HCT116 (cell line): ENCODE data around the gene DCTN4. TPM values are rescaled to one million over a fixed set of nuclear protein-coding genes. Genes with fewer than 3 reads are reported as not detected.

Experiments used
- ATAC-seq: fragments of 200-7000 bp; cut with Tn5 transposase; 2 replicates; pipeline ENCODE4 v1.9.1; 2020; ENCODE audit warnings: mild to moderate bottlenecking, moderate library complexity
- BruUV-seq: library from RNA; stranded (reverse); fragments of 400-500 nt; replicated peaks from 2 replicates; lab custom pipeline; 2021; lab: Mats Ljungman, UMichigan
- CTCF ChIA-PET: fragments of 300-600 bp; sonication (Branson Sonifier 250); formaldehyde crosslinking; loops from one replicate; lab custom pipeline; 2021; ENCODE audit warnings: antibody characterized with exemption; lab: Charles Lee
- POLR2A ChIA-PET: fragments of 300-600, 350-600 bp; sonication (Branson Sonifier 250); formaldehyde crosslinking; loops from one replicate; lab custom pipeline; 2021; ENCODE audit warnings: antibody characterized with exemption; lab: Charles Lee
- RAD21 ChIA-PET, 2 experiments: fragments of 300-600 bp; sonication (Branson Sonifier 250); formaldehyde crosslinking; loops; one replicate each; lab custom pipeline; 2023; ENCODE audit warnings: low total read pairs in 2 of 2; ENCODE audit not compliant: uncharacterized antibody in 2 of 2, unreplicated experiment in 2 of 2, low non-redundant PET in 1 of 2; lab: Charles Lee
- DNase-seq: peaks from one replicate; pipeline ENCODE4 v3.0.0-alpha.2; 2010; ENCODE audit warnings: low read depth, low spot score
- H2AFZ ChIP-seq: fragments of 200-600 bp; shearing (Covaris generic), sonication (generic); 2 replicates; pipeline ENCODE4 v1.6.1; 2017; ENCODE audit warnings: low read depth, mixed run types, mixed read lengths, antibody characterized with exemption, low read length; ENCODE audit not compliant: poor library complexity, severe bottlenecking
- H3K27ac ChIP-seq: 2 replicates; pipeline ENCODE4 v1.5.1; 2012; ENCODE audit warnings: low read depth, low read length
- H3K27me3 ChIP-seq: fragments of 200-600 bp; sonication (generic); 2 replicates; pipeline ENCODE4 v1.6.1; 2016; ENCODE audit warnings: mixed run types, low read length, mixed read lengths; ENCODE audit not compliant: insufficient read depth
- H3K36me3 ChIP-seq, 2 experiments: fragments of 200-500 bp in 1 of 2; fragments of 200-600 bp in 1 of 2; sonication (Bioruptor generic) in 1 of 2; sonication (generic) in 1 of 2; 2 replicates each; pipeline versions ENCODE4 v1.5.1 to v1.6.1; 2014 to 2016; ENCODE audit warnings: low read length in 2 of 2, inconsistent platforms in 1 of 2, mixed read lengths in 1 of 2, mixed run types in 1 of 2; ENCODE audit not compliant: insufficient read depth in 2 of 2, control insufficient read depth in 1 of 2
- H3K4me1 ChIP-seq, 2 experiments: fragments of 200-600 bp in 1 of 2; sonication (generic) in 1 of 2; 2 replicates each; pipeline versions ENCODE4 v1.5.1 to v1.6.1; 2012 to 2017; ENCODE audit warnings: low read length in 2 of 2, inconsistent platforms in 1 of 2, mild to moderate bottlenecking in 1 of 2, mixed read lengths in 1 of 2, mixed run types in 1 of 2, moderate library complexity in 1 of 2; ENCODE audit not compliant: insufficient read depth in 2 of 2, control insufficient read depth in 1 of 2
- H3K4me2 ChIP-seq: fragments of 200-600 bp; sonication (generic); 2 replicates; pipeline ENCODE4 v1.6.1; 2017; ENCODE audit warnings: mixed run types, low read length, mixed read lengths
- H3K4me3 ChIP-seq, 2 experiments: fragments of 200-600 bp in 1 of 2; sonication (generic) in 1 of 2; replicated peaks in 1 of 2; 2 replicates each; pipeline ENCODE4 v1.5.1; 2011 to 2016; ENCODE audit warnings: low read length in 2 of 2, control low read depth in 1 of 2, low read depth in 1 of 2, mild to moderate bottlenecking in 1 of 2, mixed read lengths in 1 of 2, mixed run types in 1 of 2
- H3K79me2 ChIP-seq: fragments of 200-600 bp; sonication (generic); 2 replicates; pipeline ENCODE4 v1.6.1; 2017; ENCODE audit warnings: mild to moderate bottlenecking, mixed run types, low read length, moderate library complexity, mixed read lengths; ENCODE audit not compliant: insufficient read depth
- H3K9ac ChIP-seq: fragments of 200-600 bp; sonication (generic); 2 replicates; pipeline ENCODE4 v1.6.1; 2016; ENCODE audit warnings: low read length, mixed read lengths
- H3K9me2 ChIP-seq: fragments of 200-600 bp; sonication (generic), shearing (Covaris generic); 2 replicates; pipeline ENCODE4 v1.6.1; 2017; ENCODE audit warnings: mixed run types, mild to moderate bottlenecking, moderate library complexity; ENCODE audit not compliant: insufficient read depth
- H3K9me3 ChIP-seq, 2 experiments: fragments of 200-500 bp in 1 of 2; fragments of 200-600 bp in 1 of 2; sonication (Bioruptor generic) in 1 of 2; sonication (generic) in 1 of 2; 2 replicates each; pipeline ENCODE4 v1.6.1; 2014 to 2017; ENCODE audit warnings: low read length in 2 of 2, mixed read lengths in 2 of 2, inconsistent platforms in 1 of 2, low read depth in 1 of 2, mild to moderate bottlenecking in 1 of 2, mixed run types in 1 of 2, moderate library complexity in 1 of 2; ENCODE audit not compliant: control insufficient read depth in 1 of 2, insufficient read depth in 1 of 2
- H4K20me1 ChIP-seq: fragments of 200-600 bp; sonication (generic), shearing (Covaris generic); 2 replicates; pipeline ENCODE4 v1.6.1; 2017; ENCODE audit warnings: mixed run types, mild to moderate bottlenecking, moderate library complexity; ENCODE audit not compliant: insufficient read depth
- CEBPB ChIP-seq: IDR thresholded peaks from 2 replicates; pipeline ENCODE4 v1.6.1; 2012; ENCODE audit warnings: low read depth
- EGR1 ChIP-seq: IDR thresholded peaks from 2 replicates; pipeline ENCODE4 v1.6.1; 2012; ENCODE audit warnings: low read depth
- EZH2phosphoT487 ChIP-seq: fragments of 200-600 bp; IDR thresholded peaks from 2 replicates; pipeline ENCODE4 v1.6.1; 2018; ENCODE audit warnings: antibody characterized with exemption, borderline replicate concordance
- FOSL1 ChIP-seq: IDR thresholded peaks from 2 replicates; pipeline ENCODE4 v1.6.1; 2012; ENCODE audit warnings: low read depth
- RAD21 ChIP-seq: IDR thresholded peaks from 2 replicates; pipeline ENCODE4 v1.6.1; 2012; ENCODE audit warnings: low read depth, mild to moderate bottlenecking
- SP1 ChIP-seq: IDR thresholded peaks from 2 replicates; pipeline ENCODE4 v1.6.1; 2012; ENCODE audit warnings: low read depth
- TCF7L2 ChIP-seq: IDR thresholded peaks from 2 replicates; pipeline ENCODE4 v1.7.0; 2011; ENCODE audit warnings: borderline replicate concordance, inconsistent platforms; ENCODE audit not compliant: insufficient read depth, insufficient read length; ENCODE audit errors: extremely low read depth
- YY1 ChIP-seq: IDR thresholded peaks from 2 replicates; pipeline ENCODE4 v1.6.1; 2011; ENCODE audit warnings: low read length, low read depth, moderate library complexity, mild to moderate bottlenecking; ENCODE audit not compliant: insufficient replicate concordance; ENCODE audit errors: extremely low read depth
- ZBTB33 ChIP-seq: IDR thresholded peaks from 2 replicates; pipeline ENCODE4 v1.6.1; 2011; ENCODE audit warnings: mild to moderate bottlenecking, low read length, moderate library complexity; ENCODE audit not compliant: insufficient replicate concordance; ENCODE audit errors: extremely low read depth
- ZFX ChIP-seq: fragments of 450-650 bp; IDR thresholded peaks from 2 replicates; pipeline ENCODE4 v1.6.1; 2017
- ZNF274 ChIP-seq: fragments of 200-500 bp; sonication (Bioruptor generic); IDR thresholded peaks from 2 replicates; pipeline ENCODE4 v1.6.1; 2014; ENCODE audit warnings: mild to moderate bottlenecking, low read depth, low read length, inconsistent platforms
- intact Hi-C: fragments of 100-400 bp; cut with micrococcal nuclease; formaldehyde crosslinking; loops from 2 replicates; pipeline ENCODE4 v1.10.0; 2022
- total RNA-seq: library from RNA; stranded (reverse); gene quantifications from one replicate; pipeline ENCODE4 v1.2.1, GENCODE V29; 2021; ENCODE audit not compliant: unreplicated experiment

Gene DCTN4
- total RNA-seq, 1 experiment from 2014 or later = 78.8 TPM

GRCh38 chr5:150672237-150672883, 86.5 kb downstream of the DCTN4 start:
- no peak overlapping the region for H3K4me2 ChIP-seq
- no peak overlapping the region for H3K4me3 ChIP-seq
- POLR2A ChIA-PET = no interaction called here
- H3K4me1 ChIP-seq = peaks cover 0 to 12% of the 10 kb centered on the region in 2 experiments; a peak in 1 of 4 replicates
- no peak overlapping the region for H3K9ac ChIP-seq
- H3K79me2 ChIP-seq = no peaks in the 10 kb centered on the region
- intact Hi-C loops = no loop called here
- H2AFZ ChIP-seq = no peak overlapping the region
- ATAC-seq = peak; percentile 43; the same call in 1 of the 2 replicates
- no peaks in the 10 kb centered on the region for H3K27me3 ChIP-seq
- no peaks in the 10 kb centered on the region for H3K9me3 ChIP-seq
- no peak for TF ChIP-seq TCF7L2
- no peak for TF ChIP-seq SP1
- no peak for TF ChIP-seq YY1
- TF ChIP-seq FOSL1 = no peak
- no peak for TF ChIP-seq ZNF274
- no peak for TF ChIP-seq RAD21
- no peak for TF ChIP-seq CEBPB
- TF ChIP-seq EZH2phosphoT487 = no peak
- TF ChIP-seq ZBTB33 = no peak
- TF ChIP-seq ZFX = no peak
- no peak for TF ChIP-seq EGR1
- no peaks in the 10 kb centered on the region for H3K36me3 ChIP-seq
- BruUV-seq = no TSS peak
- no peak for DNase-seq
- H4K20me1 ChIP-seq = no peaks in the 10 kb centered on the region
- H3K27ac ChIP-seq = no peak overlapping the region
- CTCF ChIA-PET = no interaction called here
- H3K9me2 ChIP-seq = no peaks in the 10 kb centered on the region
- RAD21 ChIA-PET = no interaction called here
